ENCODE data around the gene ANO6.

Gene ANO6

DNA sequence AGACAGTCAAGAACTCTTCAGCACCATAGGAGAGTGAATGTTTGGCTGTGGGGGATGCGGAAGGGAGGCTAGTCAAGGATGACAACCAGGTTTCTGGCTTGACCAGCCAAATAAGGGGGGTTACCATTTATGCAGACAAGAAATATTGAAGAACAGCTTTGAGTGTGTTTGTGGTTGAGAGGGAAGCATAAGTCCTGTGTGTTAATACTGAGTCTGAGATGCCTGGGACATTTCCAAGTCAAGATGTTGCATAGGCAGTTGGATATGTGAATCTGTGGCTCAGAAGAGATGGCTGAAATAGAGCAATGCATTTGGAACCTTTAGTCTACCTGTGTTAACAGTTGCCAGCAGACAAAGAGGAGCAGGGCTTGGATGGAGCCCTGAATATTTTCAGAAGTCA, 66.1 kb downstream of the ANO6 start:
- DNase-seq: no peak

DNA sequence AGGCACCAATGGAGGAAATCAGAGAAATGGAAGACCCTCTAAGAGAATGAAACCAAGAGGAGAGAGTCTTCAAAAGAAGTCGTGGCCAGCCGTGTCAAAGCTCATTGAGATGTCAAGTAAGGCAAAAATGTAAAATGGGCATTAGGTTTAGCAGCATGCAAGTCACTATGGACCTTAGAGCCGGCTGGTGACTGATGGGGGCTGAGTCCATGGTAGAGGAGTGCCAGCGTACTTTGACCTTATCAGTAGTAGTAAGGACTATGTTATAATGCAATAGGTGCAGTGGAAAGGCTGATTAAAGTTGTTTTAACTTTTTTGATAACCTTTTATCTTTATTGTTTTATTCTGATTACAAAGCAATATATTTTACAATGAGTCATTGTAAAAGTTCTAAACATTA, 66.5 kb downstream of the ANO6 start:
- DNase-seq: no peak

DNA sequence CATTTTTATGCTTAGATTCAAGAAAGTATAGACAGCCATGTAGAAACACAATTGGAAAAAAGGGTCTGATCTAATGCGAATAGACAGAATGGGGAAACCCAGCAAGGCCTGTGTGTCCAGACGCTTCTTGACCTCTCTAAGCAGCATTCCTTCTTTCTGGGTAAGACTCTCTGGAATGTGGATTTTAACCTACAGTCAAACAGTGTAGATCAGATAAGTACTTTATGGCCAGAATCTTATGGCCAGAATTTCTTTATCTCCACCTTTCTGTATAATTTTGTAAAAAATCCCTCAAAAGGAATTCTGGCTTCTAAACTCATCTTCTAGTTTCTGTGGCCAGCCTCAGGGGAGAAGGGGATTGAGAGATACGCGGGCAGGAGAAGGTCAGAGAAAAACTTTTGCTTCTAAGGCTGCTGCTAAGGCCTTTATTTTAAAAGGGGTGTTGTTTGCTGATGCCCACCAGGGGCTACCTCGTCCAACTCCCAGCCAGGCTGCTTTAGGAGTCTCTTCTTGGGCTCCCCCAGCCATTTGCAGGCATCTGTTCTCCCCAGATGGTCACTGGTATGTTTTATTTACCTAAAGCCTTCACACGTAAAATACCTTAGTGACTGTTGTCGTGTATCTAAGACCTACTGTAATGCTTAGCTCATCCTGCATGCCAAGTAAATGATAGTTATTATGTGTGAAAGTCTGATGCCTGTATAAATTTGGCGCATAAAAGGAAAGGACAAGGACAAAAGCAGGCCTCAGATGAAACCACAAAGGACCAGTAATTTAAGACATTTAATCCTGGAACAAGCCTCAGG, 68.4 kb downstream of the ANO6 start:
- peak; percentile 40 for DNase-seq

DNA sequence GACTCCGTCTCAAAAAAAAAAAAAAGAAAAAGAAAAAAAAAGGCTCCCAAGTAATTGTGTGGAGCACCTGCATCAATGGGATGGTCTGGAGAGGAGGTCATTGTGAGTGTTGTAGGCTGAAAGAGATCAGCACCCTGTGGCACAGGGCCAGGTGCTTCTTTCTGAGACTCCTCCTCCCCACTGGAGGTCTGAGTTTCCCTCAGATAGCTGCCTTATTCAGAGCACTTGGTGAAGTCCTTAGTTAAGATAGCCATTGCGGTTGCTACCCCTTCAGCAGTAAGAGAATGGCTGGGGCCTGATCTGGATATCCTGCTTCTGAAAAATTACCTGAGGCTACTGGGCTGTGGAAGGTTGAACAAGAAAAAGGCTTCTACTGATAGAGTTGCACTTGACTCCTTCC, 69.8 kb downstream of the ANO6 start:
- DNase-seq: no peak

DNA sequence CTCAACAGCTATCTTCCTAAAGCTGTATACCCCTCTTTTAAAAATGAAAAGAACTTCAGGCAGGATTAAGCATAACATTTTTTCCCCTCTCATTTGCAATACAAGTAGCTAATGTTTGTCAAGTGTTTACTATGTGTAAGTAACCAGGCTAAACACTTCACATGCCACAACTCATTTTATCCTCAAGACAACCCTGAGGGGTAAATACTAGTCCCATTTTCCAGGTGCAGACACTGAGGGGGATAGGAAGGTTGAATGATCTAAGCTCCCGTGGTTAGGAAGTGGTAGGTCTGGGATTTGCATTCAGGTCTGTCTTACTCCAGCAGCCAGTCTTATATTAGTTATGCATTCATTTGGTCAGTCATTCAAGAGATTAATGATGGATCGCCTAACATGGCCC, 70.7 kb downstream of the ANO6 start:
- no peak for DNase-seq

DNA sequence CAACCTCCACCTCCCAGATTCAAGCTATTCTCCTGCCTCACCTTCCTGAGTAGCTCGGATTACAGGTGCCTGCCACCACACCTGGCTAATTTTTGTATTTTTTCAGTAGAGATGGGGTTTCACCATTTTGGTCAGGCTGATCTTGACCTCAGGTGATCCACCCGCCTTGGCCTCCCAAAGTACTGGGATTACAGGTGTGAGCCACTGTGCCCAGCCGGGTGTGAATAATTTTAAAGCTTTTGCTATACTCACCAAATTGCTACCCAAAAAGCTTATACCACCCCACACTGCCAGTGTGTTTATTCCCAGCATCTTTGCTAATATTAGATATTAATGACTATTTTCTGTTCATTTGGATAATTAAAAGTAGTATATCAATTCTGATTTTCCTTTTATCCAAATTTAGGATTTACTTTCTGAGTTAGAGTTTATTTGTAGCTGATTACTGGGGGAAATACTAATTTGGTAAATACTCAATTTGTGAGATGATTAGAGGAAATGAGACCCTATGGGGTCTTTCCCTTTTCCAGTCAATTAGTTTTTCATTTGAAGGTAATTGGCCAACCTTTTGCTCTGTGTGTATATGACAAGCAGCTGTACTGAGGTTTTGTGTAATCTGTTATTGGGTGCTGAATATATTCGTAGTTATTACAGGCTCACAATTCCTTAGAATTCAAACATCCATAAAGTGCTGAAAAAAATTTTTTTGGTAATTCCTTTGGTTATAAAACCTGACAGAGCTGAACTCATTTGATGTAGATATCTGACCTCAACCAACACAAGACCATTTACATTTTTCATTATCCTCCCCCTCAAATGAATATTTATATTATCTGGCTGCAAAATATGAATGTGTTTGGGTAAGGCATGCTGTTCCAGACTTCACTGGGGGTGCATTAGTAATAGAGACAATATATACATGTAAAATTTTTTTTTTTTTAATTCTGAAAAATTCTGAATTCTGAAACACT, 73.6 kb downstream of the ANO6 start:
- DNase-seq: no peak

DNA sequence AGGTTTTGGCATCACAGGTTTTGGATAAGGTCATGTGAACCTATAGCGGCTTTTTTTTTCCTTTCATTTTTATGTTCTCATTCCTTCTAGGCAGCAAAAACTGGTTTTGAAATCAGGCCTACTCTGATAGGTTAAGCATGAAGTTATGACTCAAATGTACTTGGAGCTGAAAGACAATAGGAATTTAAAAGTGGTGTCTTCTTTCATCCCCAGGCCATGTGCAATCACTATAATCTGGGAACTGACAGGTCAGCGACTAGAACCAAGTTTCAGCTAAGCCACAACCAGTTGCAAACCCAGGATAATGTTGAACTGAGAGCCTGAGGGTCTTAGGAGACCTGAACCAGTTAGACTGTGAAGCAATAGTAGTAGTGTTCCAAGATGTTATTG, 74.3 kb downstream of the ANO6 start:
- no peak for DNase-seq

DNA sequence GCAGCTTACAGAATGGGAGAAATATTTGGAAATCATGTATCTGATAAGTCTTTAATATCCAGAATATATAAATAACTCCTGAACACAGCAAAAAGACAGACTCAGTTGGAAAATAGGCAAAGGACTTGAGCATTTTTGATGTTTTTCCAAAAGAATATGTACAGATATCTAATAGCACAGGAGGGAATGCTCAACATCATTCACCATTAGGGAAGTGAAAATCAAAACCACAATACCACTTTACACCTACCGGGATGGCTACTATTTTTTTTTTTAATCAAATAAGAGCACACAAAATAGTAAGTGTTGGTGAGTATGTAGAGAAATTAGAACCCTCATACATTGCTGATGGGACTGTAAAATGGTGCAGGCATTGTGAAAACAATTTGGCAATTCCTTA, 75.6 kb downstream of the ANO6 start:
- no peak for DNase-seq

DNA sequence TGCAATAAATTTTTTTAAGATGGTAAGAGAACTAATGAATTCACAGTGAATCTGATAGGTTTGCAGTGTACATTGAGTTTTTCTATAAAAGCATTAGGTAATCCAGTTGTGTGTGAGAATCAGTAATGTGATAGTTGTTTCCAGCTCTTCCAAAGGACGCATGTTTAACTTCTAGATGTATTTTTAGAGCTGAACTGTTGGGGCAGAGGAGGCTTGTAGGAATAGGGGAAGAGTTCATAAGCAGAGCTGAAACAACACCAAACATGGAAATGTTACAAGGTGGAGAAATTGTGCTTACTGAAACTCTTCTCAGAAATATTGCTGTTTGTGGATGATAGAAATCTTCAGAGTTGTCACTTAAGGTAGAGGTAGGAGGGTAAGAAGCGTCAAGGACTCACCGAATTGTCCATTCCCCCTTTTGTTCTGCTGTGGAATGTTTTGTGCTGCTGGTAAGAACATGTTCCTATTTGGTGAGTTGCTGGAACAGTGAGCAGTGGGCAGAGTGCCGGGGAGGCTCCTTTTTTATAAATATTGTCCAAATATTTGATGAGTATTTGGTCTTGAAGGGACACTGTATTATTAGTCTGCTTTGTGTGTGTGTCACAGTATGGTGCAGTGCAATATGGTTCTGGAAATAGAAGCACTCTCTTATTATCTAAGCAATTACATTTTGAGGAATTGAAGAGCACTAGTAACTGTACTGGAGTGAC, 76.7 kb downstream of the ANO6 start:
- no peak for DNase-seq

DNA sequence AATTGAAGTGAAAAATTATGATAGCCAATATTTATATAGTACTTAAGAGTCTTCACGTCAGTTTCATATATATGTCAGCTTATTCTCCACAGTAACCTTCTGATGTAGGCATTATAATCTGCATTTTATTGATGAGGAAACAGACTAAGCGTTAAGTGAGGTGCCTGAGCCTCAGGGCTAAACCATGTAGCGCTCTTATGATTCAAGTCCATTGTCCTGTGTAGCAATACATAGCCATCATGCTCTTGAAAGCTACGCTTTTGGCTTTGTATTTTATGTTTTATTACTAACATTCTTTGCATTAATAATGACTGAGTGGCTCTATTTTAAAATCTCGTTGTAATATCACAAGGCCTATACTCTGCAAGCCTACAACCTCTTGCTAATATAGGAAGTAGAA, 79.0 kb downstream of the ANO6 start:
- DNase-seq: no peak

DNA sequence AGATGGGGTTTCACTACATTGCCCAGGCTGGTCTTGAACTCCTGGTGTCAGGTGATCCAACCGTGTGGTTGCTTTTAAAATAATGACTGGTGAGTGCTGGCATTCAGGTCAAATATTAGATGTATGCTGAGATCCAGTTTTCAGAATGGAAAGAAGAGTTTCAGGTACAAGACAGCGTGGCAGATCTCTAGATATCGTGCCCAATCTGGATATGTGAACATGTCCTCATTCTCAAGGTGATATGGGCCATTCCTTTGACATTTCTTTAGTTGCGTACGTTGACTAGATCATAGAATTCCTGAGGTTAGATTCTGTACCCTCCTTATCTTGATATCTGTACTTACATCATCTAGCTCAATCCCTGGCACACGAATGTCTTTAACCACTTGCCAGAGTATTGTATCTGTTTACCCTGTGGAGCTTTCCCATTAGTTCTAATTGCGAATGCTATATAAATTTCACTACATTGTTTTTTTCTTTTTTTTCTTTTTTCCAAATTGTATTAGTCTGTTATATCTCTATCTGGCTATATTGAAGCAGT, 80.2 kb downstream of the ANO6 start:
- no peak for DNase-seq

DNA sequence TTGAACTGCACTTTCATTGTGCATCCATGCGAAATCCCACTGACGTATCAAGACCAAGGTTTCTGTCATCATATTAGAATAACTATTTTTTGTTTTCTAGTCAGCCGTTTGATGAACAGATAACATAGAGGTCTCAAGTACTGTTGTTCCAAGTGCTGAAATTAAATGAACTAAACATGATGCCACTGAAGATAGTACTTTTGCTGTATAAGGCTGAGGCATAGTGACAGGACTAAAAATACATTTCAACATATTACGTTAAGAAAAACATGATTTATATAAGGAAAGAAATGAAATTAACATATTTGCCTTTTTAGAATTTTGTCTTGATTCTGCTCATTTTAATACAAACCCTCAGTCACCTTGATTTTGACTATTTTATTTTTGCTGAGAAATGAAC, 82.2 kb downstream of the ANO6 start:
- DNase-seq: no peak

DNA sequence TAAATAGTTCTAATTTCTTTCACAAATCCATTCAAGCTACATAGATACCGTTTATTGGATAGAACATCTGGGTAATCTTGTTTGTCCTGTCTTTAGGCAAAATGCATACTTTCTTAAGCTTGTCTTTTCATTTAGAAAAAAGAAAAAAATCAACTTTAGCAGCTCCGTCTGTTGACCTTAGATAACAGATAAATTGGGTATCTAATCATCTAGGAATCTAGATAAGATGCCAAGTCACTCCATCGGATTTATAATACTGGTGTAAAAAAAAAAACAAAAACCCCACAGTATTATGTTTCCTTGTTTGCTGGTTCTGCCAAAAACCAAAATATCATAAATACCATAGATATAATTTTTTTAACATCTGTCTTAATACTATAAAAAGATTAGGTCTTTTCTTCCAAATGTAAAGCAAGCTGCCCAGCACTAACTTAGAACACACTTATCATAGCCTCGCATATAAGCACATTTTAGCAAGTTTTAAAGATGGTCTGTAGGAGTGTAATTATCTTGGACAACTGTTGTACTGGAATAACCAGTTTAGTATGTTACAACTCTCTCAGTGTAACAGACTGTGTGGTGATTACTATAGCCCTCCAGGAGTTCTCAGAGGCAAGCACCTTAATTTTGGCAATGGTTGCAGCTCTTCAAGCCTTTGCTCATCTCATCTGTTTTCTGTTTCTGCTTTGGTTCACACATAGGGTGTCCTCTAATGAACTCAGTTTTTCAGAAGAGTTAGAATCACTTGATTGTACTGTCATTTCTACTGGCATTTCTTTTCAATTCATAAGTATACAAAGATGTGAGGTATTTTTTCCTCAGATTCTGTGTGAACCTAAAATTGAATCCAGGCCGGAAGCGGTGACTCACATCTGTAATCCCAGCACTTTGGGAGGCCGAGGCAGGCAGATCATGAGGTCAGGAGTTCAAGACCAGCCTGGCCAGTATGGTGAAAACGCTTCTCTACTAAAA, 83.1 kb downstream of the ANO6 start:
- no peak for DNase-seq

DNA sequence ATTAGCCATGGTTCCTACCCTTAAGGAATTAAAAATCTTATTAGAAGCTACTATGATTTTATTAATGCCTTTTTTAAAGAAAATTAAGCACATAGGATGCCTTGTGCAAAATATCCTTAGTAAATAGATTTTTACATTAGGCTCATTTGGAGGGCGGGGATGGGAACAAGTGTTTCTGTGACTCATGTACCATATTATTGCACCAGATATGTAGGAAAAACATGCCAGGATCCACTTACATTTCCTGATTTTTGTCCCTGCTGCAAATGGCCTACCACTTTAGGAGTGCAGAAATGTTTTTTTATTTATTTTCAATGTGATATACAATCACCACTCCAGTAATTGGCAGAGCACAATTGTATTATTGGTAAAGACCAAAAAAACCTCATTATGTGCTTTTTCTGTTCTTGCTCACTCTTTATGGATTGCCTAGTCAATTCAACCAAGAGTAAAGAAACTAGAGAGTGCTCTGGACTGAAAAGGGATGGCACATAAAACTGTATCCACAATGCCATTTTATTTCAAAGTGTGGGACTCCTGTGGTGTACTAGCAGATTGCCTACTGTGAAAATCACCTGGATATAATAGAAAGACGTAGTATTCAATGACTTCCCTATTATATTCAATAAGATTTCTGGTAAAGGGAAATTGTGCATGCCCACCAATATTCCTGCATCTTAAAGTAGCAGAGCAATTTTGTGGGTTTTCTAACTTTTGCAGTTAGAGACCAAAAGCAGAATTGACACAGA, 86.9 kb downstream of the ANO6 start:
- no peak for DNase-seq

DNA sequence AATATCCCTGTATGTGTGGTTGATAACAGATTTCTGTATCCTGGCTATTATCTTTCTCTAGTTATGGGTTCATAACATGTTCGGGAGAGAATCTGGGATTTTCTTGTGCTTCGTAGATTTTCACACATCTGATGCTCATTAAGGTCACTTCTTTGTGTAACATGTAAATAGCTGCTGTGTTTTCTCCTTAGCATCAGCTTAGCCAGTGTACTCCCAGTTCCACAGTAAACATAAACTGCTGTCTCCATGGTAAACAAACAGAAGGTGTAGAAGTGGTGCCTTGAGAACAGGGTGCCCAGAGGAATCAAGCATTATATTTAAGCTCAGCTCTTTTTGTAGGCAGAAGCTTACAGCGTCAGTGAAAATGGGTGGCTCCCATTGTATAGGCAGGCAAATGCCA, 88.0 kb downstream of the ANO6 start:
- DNase-seq: no peak

DNA sequence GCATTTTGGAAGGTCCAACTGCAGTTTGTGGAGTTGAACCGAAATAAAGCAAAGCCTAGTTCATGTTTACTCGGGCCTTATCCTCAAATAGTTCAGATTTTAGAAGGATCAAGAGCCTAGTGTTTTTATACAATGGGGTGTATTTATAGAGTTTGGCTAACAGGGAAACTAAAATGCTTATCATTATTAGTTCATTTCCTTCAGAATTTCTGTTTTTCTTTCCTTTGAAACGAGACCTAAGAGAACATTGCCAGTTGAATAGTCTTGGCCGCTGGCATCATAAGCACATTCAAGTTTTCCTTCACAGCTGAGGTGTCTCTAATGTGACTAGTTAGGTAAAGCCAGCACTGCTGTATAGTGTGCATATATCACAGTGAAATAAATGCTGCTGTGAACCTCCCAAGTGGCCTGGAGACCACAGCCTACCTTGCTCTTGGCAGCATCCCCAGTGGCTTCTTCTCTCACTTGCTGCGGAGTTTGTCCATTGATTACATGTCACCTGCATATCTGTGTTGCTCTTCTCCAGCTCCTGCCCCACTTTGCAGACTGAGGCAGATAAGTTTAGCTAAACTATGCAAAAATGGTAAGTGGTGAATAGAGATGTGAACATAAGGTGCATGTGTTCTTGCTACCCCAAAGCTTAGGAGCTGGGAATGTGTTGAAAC, 88.8 kb downstream of the ANO6 start:
- DNase-seq: no peak

DNA sequence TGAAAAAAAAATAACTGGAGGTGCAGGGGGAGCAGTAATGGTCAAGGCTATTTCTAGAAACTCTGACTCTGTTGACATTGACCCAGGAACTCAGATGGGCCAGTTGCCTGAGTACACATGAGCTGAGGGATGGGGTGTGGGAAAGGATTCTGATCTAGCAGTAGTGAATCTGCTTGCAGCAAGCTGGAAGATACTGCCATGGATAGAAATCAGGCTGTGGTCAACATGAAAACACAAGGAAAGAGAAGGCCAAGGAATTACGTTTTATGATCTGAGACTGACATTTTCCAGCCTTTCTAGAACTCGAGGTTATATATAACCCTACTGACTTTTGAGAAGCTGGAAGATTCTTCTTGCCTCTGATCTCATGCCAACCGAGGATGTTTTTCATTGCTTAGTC, 90.0 kb downstream of the ANO6 start:
- DNase-seq: no peak

DNA sequence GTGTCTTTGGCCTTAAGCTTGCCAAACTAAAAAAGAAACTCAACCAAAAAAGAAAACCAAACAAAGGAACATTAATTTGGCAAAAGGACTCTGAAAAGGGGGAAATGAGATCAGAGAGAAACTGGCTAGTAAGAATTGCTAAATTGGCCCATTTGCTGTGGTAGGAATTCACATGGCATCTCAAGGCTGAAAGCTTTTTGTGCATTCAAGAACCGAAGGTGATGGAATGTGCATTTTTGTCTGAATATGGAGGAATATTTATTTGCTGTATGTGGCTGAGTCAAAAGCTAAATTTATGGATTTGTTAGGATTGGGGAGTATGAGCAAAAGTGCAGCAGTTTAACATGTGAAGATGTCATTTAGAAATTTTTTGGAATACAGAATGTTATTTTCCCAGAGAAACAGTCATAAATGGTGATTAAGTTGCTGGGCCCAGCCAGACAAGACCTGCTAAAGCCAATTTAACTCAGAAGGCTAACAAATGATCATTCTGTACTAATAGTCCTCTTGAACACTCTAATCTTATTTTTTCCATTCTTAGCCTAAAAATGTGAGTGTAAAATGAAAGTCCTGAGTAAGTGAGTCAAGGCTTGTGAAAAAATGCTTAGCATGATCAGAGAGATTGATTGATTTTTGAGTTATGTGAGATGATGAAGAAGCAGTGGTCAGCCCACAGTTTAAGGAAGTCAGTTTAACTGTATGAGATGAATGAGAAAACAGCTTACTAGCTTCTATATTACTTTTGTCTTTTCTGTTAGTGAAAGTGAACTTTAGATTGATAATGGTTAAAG, 94.1 kb downstream of the ANO6 start:
- no peak for DNase-seq

DNA sequence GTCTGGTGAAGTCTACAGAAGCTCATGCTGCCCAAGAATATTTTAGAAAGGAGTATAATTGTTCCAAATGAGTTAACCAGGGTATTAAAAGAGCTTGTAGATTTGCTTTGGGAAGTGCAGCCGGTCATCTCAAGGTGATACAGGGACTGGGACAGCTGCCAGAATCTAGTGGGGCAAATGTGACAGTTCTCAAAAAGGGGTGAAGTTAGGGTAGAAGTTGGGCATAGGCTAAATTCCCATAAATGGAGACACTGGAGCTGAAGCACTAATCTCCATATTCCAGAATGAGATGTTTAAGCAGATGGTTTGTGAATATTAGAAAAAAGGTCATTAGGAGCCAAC, 94.7 kb downstream of the ANO6 start:
- no peak for DNase-seq

DNA sequence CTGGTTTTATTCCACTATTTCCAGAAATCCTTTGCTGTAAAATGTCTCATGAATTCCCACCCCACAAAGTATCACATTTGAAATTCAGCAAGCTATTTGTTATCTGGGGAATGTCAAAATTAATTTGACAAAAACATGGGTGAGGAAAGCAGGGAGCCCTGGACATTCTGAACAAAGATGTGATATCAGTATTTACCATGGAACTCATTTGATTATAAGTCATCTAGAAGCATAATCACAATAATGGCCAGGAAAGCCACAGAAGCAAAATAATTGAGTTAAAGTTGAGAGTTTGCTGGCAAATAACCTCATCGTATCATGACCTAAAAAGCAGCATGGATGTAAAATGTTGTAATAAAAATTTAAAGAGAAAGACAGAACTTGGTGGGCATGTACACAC, 96.1 kb downstream of the ANO6 start:
- DNase-seq: no peak

All from retina (tissue), 1 donor.